ENCODE data around the gene AFAP1.

- TF ChIP-seq CTCF (IDR thresholded peaks at IDR 0.05) = no peak
- no peak for TF ChIP-seq POLR2A (IDR thresholded peaks at IDR 0.05)
Measured at GRCh38 chr4:7754565-7755262, 184.9 kb downstream of the AFAP1 start.

All from Peyer's patch (tissue), 4 donors.